HG03066 (cell line): ENCODE data around the gene PRLR.

Experiments used
- ATAC-seq: cut with Tn5 transposase; IDR thresholded peaks from one replicate; pipeline ENCODE4 v1.9.1; 2021; ENCODE audit warnings: low read depth; ENCODE audit not compliant: unreplicated experiment

The PRLR gene

DNA sequence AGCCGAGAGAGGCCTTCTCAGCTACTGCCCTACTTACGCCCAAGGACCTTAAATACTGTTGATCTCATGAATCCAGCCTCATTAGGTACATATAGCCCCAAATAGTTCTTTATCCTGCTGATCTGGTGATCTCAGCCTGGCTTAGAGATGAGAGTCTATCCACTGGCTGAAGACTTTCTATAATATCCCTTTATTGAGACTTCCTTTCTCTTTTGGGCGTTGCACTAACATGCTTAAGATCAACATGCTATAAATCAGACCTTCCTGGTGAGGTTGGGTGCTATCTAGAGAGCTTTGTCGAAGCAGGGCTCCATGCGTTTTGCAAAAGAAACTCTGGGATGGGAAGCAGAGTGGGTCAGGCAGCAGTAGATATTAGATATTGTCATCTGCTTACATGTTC lies 138.6 kb downstream of the PRLR start:
- ATAC-seq: no peak

DNA sequence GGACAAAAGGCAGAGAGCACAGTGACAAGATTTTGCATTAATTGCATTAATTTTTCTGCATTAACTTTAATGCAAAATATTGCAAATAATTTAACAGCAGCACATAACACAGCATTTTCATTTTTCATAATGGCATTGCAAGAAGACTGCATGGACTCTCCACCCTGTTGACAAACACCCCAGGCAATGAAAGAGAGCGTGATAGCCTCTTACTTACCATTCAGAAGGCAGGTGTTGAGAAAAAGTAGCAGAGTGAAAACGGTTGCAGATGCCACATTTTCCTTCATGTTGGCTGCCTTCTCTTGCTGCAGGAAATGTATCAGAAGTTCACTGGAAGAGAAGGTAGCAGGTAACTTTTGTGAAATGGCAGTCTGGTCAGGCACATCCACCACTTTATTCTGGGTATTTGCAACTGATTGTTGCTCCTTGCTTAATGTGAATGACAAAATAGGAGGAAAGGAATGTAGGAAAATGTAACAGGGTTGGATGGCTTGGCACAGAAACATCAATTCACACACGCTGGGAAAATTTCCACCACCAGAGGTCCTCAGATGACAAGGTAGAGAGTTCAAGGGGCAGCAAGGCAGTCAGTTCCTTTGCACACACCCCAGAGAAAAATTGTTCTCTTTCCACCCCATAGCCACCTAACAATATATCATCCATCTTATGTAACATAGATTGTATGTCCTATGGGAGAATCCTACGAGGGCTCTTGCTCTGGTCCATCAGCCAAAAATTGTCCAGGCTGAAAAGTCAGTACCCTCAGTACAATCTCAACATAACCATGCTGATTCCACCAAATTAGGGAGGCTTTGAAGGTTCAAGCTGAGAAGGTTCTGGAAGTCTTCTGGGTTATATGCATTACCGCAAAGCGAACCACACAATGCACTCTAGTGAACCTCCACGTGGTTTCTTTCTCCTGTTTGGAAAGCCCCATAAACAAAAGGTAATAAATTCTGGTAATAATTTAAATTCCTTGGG lies 140.7 kb downstream of the PRLR start:
- ATAC-seq: peak; percentile 65

DNA sequence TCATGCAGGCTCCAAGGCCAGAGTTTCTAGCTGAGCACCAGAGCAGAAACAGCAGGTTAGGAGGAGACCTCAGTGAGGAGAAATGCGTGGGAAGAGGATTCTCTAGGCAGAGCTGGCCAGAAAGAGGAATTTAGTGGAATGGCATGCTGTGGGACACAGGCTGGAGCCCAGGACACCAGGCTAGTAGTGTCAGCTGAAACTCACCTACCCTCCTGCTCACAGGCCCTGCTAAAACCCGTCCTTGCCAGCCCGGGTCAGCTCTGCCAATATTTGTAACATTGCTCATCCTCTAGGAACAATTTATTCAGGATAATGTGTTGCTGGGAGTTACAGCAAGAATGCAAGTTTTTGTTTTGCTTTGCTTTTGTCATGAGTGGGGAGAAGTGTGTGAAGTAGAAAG lies 142.3 kb downstream of the PRLR start:
- ATAC-seq: no peak

DNA sequence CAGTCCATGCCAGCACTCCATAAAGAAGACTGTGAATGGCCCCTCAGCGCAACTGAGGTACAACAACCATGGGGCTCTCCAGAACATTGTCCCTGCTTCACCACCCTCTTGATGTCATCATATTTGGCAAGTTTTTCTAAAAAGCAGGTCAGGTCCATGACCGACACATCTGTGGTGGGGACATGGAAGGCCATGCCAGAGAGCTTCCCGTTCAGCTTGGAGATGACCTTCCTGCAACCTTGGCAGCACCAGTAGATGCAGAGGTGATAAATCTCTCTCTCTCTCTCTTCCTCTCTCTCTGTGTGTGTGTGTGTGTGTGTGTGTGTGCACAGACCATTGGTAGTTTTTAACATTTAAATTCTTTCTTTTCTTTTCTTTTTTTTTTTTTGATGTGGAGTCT lies 147.1 kb downstream of the PRLR start:
- no peak for ATAC-seq

DNA sequence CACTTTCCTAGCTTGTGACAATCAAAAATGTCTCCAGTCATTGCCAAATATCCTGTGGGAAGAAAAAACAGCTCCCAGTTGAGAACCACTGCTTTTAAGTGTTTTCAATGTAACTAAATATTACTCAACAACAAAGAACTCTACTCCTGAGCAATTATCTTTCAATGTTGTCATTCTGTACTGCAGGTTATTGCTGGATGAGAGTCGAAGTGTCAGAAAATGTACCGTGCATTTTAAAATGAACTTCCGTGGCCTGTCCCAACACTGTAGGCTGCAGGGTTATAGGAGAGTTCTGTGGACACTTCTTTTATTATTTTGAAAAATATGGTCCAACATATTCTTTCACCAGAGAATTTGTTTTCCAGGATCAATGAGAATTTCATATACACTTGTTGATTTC lies 147.8 kb downstream of the PRLR start:
- ATAC-seq: no peak

DNA sequence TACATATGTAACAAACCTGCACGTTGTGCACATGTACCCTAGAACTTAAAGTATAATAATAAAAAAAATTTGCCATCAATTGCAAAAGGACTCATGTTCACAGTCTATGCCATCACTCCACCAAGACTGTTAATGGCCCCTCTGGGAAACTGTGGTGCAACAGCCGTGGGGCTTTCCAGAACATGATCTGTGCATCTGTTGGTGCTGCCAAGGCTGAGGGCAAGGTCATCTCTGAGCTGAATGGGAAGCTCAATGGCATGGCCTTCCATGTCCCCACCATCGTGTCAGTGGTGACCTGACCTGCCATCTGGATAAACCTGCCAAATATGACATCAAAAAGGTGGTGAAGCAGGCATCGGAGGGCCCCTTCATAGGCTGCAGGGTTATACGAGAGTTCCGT lies 149.2 kb downstream of the PRLR start:
- ATAC-seq: no peak

DNA sequence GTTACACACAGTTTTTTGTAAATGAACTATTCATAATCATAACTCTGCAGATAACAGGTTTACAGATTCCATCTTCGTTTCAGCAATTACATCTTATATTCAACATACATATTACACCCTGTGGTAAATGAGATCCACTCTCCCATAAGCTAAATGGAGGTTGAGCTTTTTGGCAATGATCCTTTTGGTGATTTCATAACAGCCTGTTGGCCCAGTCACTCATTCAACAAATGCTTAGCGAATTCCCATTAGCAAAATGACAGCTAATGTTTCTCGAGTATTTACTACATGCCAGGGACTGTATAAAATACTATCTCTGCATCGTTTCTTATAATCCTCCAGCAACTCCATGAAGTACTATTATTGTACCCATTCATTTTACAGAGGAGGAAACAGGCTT lies 157.1 kb downstream of the PRLR start:
- ATAC-seq: no peak

DNA sequence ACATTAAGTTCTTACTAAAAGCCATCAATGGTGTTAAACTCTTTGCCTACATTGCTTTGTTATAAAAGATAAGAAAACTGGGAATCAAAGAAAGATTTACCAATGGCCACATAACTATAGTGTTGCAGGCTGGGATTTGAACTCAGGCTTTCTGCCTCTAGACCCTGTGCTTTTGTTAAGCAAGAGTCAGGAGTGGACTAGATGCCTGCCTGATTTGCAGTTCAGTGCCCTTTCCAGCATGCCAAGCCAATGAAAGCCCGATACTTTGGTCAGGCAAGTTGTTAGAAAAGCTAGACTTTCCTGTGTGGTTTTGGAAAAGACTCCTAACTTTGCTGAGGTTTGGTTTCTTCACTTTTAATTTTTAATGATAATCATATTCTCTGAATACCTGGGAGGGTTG lies 161.1 kb downstream of the PRLR start:
- ATAC-seq: no peak

DNA sequence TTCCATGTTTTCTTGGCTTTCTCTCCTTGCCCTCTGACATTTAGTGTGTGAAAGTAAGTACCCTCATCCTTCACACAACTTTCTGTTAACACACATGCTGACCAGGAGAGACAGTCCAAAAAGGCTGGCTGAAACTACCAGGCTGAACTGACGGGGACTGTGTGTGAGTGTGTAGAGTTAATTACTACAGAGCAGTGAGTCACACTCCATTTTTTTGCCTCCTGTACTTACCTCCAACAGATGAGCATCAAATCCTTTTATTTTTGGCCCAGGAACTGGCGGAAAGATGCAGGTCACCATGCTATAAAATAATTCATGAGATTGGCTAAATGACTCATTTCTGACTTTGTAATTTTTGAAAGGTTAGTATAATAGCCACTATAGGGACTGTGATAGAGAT lies 162.3 kb downstream of the PRLR start:
- no peak for ATAC-seq

DNA sequence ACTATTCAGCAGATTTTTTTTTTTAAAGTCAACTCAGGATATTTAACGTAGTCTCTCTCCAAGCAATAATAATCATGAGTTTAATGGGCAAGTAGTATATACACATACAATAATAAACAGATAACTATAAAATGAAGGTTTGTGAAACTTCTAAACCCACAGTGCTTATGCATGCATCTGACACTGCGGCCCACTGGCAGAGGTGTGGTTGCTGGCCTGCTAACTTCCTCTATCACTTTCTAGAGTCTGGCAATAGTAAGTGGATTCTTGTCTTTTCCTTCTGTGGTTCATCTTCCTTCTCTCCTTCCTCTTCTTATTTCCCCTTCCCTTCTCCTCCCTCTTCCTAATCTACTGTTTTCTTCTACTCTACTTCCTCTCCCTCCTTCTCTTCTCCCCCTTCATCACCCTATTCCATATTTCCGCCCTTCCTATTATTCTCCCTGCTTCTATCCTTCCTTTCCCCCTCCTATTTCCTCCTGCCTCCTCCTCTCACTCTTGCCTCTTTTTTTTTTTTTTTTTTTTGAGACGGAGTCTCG lies 164.0 kb downstream of the PRLR start:
- ATAC-seq: peak; percentile 85

DNA sequence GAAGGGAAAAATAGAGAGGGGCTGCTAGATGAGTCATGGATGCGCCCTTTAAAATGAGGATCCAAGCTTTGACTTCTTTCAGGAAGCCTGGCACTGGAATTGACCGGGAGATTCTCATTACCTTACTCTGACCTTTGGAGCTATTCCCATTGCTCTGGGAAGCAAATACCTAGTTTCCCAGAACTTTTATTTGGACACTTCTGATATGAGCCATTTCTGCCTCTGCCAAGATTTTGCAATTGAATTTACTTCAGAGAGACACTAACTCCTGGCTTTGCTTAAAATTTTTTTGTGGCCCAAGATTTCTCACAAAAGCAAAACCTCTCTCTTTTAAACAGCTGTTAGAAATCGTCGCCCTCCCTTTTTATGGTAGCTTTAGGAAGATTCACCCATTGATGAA lies 166.9 kb downstream of the PRLR start:
- no peak for ATAC-seq

DNA sequence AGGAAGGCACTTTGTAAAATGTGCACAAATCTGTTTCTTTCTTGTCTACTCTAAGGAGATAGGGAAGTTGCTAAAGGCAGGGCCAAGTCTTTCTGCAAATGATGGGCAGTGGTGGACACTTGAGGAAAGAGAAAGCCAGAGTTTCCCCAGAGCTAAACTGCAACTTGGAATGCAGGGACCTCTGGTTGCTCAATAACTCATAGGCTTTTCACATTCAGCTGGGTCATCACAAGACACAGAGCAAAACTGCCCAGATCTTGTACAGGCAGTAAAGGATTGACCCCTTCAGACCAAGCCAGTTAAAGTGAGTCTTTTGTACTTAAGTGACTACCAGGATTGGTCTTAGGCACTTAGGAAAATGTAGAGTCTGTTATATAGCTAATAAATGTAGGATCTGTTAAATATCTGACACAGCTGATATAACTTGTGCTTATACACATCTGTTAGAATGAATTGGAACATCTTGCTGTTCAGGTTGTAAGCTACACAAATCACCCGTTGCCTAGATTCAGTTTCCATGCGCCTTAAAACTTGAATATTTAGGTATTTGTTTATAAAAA lies 169.0 kb downstream of the PRLR start:
- ATAC-seq: no peak

DNA sequence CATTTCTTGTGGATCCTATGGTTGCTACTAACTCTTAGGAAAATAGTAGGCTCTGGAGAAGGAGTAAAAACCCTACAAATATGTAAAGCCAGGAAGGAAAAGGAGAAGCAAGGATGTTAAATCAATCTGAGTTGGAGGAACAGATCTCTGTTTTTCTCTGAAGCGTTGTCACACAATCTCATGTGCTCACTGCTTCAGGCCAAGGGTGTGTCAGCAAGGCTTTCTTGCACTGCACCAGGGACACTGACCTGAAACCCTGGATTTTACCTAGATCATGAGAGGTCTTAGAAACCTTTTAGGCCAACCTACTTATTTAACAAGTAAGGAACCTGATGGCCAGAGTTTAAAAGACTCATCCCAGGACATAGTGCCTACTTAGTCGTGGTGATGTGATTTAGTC lies 170.1 kb downstream of the PRLR start:
- no peak for ATAC-seq

DNA sequence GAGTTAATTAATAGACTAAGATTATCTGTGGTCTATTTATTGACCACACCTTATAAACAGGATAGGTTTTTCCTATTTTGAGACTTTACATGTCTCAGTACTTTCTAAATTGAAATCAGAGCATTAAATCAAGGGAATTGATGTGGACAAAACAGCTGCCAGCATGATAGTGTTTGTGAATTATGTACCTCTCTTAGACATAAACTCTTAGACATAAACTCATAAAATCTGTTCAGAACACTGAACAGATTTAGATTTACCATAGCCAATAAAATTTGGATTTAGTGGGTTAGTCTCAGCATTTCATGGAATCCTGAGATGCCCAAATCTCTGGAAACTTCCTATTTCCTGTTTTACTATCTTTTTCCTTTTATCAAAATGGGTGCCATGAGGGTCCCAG lies 171.0 kb downstream of the PRLR start:
- ATAC-seq: no peak

DNA sequence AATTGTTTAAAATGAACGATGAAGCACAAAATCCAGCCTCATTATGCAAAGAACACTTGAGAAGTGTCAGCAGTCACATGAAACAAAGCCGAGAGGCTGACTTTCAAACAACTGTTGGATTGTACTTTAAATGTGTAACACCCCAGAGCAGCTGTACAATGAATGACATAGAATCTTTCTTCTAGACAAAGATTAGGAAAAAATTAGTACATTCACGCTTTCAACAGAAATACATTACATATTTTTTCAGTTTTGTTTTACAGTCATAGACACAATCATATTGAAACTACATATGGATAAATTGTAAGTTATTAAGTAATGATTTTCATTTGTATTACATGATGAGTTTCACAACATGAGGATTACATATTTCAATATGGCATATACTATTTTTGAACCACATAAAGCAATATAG lies 171.9 kb downstream of the PRLR start:
- peak; percentile 78 for ATAC-seq

DNA sequence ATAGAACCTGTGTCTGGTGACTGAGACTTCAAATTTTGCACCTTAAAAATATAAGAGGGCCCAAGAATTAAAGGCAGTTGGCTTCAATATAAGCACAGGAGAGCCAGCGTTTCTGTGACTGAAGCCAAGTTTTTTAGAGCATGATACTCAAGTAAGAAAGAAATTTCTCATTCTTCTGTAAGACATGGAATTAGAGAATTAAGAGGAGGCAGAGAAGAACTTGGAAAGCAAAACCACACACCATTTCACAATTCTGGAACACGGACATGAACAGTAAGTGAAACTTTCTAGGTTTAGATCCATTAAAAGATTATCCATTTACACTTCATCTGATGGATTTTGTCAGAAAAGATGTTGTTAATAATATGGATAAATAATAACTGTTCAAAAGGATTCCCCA lies 173.6 kb downstream of the PRLR start:
- no peak for ATAC-seq

DNA sequence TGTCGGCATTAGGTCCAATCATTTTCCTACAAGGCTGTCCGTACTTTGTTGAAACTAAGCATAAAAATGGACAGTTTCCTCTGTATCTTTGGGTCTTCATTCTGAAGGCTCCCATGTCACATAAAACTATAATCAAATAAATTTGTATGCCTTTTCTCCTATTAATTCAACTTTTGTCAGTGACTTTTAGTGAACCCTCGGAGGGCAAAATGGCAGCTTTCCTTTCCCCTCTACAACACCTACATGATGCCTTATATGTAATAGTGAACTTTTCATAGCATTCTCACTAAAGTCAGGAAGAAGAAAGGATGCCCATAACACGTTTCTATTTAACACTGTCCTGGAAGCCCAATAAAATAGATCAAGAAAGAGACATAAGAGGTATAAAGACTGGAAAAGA lies 177.4 kb downstream of the PRLR start:
- no peak for ATAC-seq

DNA sequence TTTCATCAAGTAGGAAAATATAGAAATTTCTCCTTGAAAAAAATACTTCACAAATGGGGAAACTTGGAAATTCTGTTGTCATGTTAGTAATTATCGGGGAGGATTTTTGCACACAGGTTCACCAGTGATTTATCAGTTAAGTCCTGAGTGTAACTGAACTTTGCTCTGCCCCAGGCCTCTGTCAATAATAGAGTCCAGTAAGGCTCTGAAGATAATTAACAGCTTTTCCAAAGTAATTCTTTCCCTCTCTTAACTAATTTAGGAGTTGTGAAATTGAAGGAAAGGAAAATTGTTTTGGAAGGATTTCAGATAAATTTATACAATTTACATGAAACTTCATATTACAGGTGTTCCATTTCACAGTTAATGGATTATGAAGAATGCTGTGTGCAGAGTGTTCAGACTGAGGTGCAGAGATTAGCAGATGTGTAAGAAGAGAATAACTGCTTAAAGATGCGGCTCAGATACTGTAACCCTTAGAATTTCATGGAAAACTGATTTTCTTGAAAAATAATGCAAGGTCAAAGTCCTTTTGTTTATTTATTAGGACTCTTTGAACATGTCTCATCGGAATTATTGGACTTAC lies 179.7 kb downstream of the PRLR start:
- ATAC-seq: no peak

DNA sequence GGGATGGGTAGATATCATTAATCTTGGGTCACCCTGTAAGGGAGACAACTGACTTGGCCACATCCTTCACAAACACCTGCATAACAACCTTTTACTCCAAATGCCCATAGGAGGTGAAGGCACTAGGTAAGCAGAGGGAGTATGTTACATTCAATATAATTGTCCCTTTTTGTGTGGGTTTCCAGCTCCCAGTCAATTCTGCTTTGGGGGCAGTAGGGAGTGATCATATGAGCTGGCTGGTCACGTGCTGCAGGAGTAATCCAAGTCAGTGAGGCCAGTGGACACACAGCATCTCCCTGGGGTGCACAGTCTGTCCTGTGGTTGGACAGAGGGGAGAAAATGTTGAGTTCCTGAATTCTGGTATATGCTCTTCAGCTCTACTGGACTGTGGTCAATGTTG lies 181.4 kb downstream of the PRLR start:
- no peak for ATAC-seq

DNA sequence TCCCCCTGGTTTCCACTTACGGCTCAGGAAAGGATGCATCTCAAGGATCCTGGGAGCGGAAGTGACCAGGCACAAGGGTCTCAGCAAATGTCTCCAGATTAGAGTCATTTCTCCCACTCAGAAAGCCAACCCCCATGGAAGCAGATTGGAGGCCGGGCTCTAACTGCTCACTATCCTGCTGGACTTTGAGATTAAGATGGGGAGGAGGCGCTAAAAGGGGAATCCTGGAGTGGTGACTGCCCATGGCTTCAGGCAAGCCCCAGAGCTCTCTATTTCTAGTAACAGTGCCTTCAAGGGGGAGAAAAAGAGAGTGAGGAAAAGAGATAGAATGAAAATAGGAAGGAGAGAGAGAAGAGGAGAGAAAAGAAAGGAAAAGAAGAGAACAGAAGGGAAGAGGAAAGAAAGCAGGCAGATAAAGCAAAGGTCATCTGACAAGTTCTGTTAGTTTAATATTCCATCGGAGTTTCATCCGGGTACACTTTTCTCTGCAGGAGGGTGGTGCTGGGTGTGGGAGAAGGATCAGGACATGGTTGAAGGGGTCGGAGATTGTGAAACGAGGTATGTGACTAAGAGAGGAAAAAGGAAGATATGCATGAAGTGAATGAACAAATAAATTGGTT lies 182.4 kb downstream of the PRLR start, which contains the start of gene AGXT2:
Gene AGXT2 (minus strand): TSS at position 165 of the 620 bp plus-strand sequence. CDS start 57 bp downstream, at position 108.
- no peak for ATAC-seq

DNA sequence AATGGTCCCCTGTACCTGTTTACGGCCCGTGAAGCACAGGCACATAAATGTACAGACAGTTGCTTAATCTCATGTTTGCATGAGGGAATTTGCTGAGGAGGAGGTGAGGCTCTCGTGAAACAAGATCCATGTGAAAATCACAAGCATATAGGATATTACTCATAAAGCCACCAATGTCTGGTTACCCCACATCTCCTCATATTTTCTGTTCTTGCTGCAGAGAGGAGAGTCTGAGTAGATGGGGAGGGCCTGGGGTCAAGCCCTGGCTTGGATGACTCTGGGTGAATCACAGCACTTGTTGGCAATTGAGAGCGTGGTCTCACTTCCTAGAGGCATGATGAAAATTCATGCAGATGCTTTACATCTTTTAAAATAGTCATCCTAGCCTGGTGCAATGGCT lies 183.5 kb downstream of the PRLR start:
- ATAC-seq: no peak
